NT2/D1 (cell line): Measurements from ENCODE around the gene RHEX.
"Not testable (repeated sequence)": the region's sequence is repeated elsewhere in the genome, so short reads cannot be mapped to it uniquely, and the experiment has no call there.

Experiments used
- SUZ12 ChIP-seq: IDR thresholded peaks from 2 replicates; pipeline ENCODE4 v1.6.1; 2011; ENCODE audit not compliant: insufficient read length, insufficient read depth; ENCODE audit errors: extremely low read depth
- YY1 ChIP-seq: IDR thresholded peaks from 2 replicates; pipeline ENCODE4 v1.6.1; 2011; ENCODE audit not compliant: insufficient read length, insufficient read depth
- ZNF274 ChIP-seq: IDR thresholded peaks from 2 replicates; pipeline ENCODE4 v1.6.1; 2011; ENCODE audit warnings: mild to moderate bottlenecking, low read depth, low read length

DNA sequence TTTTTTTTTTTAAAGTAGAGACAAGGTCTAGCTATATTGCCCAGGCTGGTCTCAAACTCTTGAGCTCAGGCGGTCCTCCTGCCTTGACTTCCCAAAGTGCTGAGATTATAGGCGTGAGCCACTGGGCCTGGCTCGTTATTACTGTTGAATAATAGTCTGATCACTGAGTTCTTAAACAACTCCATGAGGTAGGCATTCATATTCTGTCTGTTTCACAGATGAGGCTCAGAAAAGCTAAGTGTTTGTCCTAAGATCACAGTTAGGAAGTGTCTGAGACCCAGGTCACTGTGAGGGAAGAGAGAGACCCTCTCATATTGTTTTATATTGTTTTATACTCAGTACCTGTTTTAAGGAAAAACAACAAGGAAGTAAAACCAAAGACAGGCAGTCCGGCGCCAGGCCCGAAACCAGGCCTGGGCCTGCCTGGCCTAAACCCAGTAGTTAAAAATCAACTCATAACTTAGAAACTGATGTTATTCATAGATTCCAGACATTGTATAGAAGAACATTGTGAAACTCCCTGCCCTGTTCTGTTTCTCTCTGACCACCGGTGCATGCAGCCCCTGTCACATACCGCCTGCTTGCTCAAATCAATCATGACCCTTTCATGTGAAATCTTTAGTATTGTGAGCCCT is 625 bp upstream of the RHEX start:
- TF ChIP-seq ZNF274, SUZ12, YY1: not testable (repeated sequence)
